H1 (cell line): ENCODE data around the gene TNS1. TPM values are rescaled to one million over a fixed set of nuclear protein-coding genes. Genes with fewer than 3 reads are reported as not detected.

Experiments used
- CTCF ChIA-PET: fragments of 300-600 bp; sonication (Branson Sonifier 250); formaldehyde crosslinking; loops from one replicate; lab custom pipeline; 2021; ENCODE audit not compliant: partially characterized antibody; lab: Charles Lee
- POLR2A ChIA-PET: fragments of 300-600 bp; sonication (Branson Sonifier 250); formaldehyde crosslinking; loops from one replicate; lab custom pipeline; 2021; ENCODE audit warnings: inconsistent platforms; ENCODE audit not compliant: partially characterized antibody; lab: Charles Lee
- DNase-seq, 2 experiments: peaks; one replicate each; pipeline versions ENCODE4 v3.0.0 to v3.0.0-alpha.2; 2010 to 2022; ENCODE audit warnings: low spot score in 2 of 2, low read depth in 1 of 2, mixed read lengths in 1 of 2
- FAIRE-seq: peaks from 2 replicates; lab custom pipeline; 2011; peaks lifted over from hg19 to GRCh38; lab: Jason Lieb, UNC
- H2AFZ ChIP-seq: 2 replicates; pipeline ENCODE4 v1.8.1; 2012; ENCODE audit warnings: low read length, inconsistent platforms
- H2AK5ac ChIP-seq: 2 replicates; pipeline ENCODE4 v1.6.1; 2013; ENCODE audit warnings: low read depth, low read length
- H2BK120ac ChIP-seq: replicated peaks from 2 replicates; pipeline ENCODE3; 2013; ENCODE audit warnings: low read depth, low read length, inconsistent platforms
- H2BK12ac ChIP-seq: 2 replicates; pipeline ENCODE4 v1.6.1; 2013; ENCODE audit warnings: low read depth, low read length
- H2BK15ac ChIP-seq: 2 replicates; pipeline ENCODE4 v1.6.1; 2013; ENCODE audit warnings: low read length
- H2BK20ac ChIP-seq: 2 replicates; pipeline ENCODE4 v1.6.1; 2013; ENCODE audit warnings: low read length
- H2BK5ac ChIP-seq: 2 replicates; pipeline ENCODE4 v1.6.1; 2013; ENCODE audit warnings: low read depth, low read length
- H3K14ac ChIP-seq: 2 replicates; pipeline ENCODE4 v1.6.1; 2013; ENCODE audit warnings: inconsistent platforms; ENCODE audit not compliant: insufficient read length
- H3K18ac ChIP-seq: 2 replicates; pipeline ENCODE4 v1.6.1; 2013; ENCODE audit warnings: low read length; ENCODE audit errors: extremely low read depth
- H3K23ac ChIP-seq: 2 replicates; pipeline ENCODE4 v1.6.1; 2013; ENCODE audit warnings: inconsistent platforms; ENCODE audit not compliant: insufficient read length
- H3K23me2 ChIP-seq: 2 replicates; pipeline ENCODE4 v1.6.1; 2013; ENCODE audit warnings: low read depth, low read length
- H3K27ac ChIP-seq: 2 replicates; pipeline ENCODE4 v1.6.1; 2011; ENCODE audit warnings: low read depth, low read length, inconsistent platforms
- H3K27me3 ChIP-seq, 4 experiments: replicated peaks in 1 of 4; 1 replicate in 1 of 4; 2 replicates in 3 of 4; pipeline versions ENCODE4 v1.6.1 to v1.8.1; 2011 to 2013; ENCODE audit warnings: low read length in 3 of 4, mild to moderate bottlenecking in 3 of 4, inconsistent platforms in 2 of 4, mixed read lengths in 2 of 4, moderate library complexity in 1 of 4; ENCODE audit not compliant: control insufficient read depth in 3 of 4, insufficient read depth in 3 of 4; ENCODE audit errors: extremely low read depth in 1 of 4
- H3K36me3 ChIP-seq, 4 experiments: 2 replicates each; pipeline versions ENCODE4 v1.6.1 to v1.8.1; 2011 to 2013; ENCODE audit warnings: mild to moderate bottlenecking in 4 of 4, low read length in 3 of 4, moderate library complexity in 2 of 4, control low read depth in 1 of 4, inconsistent platforms in 1 of 4; ENCODE audit not compliant: insufficient read depth in 4 of 4, control insufficient read depth in 2 of 4
- H3K4ac ChIP-seq: replicated peaks from 2 replicates; pipeline ENCODE3; 2013; ENCODE audit warnings: low read length, low read depth, mixed read lengths, inconsistent platforms; ENCODE audit not compliant: insufficient read length
- H3K4me1 ChIP-seq, 4 experiments: replicated peaks in 1 of 4; 1 replicate in 1 of 4; 2 replicates in 3 of 4; pipeline versions ENCODE4 v1.6.1 to v1.8.1; 2011 to 2013; ENCODE audit warnings: low read length in 3 of 4, inconsistent platforms in 2 of 4, mixed read lengths in 1 of 4; ENCODE audit not compliant: insufficient read depth in 4 of 4, control insufficient read depth in 3 of 4
- H3K4me2 ChIP-seq, 2 experiments: 2 replicates each; pipeline versions ENCODE4 v1.6.1 to v1.8.1; 2011 to 2013; ENCODE audit warnings: low read depth in 2 of 2, low read length in 2 of 2, control low read depth in 1 of 2, inconsistent platforms in 1 of 2, mild to moderate bottlenecking in 1 of 2; ENCODE audit not compliant: insufficient read depth in 1 of 2
- H3K4me3 ChIP-seq, 4 experiments: fragments of 200-600, 300-600 bp in 1 of 4; sonication (generic), shearing (Covaris generic), sonication (Bioruptor Twin) in 1 of 4; 2 replicates each; pipeline versions ENCODE4 v1.5.1 to v1.8.1; 2011 to 2016; ENCODE audit warnings: low read length in 4 of 4, low read depth in 3 of 4, control low read depth in 2 of 4, inconsistent platforms in 2 of 4, mild to moderate bottlenecking in 2 of 4, mixed read lengths in 1 of 4, moderate library complexity in 1 of 4; ENCODE audit not compliant: insufficient read depth in 2 of 4; ENCODE audit errors: extremely low read depth in 1 of 4
- H3K56ac ChIP-seq: replicated peaks from 2 replicates; pipeline ENCODE3; 2013; ENCODE audit warnings: low read depth, mild to moderate bottlenecking, mixed read lengths, low read length, inconsistent platforms; ENCODE audit not compliant: insufficient read length
- H3K79me1 ChIP-seq: 2 replicates; pipeline ENCODE4 v1.6.1; 2013; ENCODE audit warnings: low read depth, low read length, control low read depth
- H3K79me2 ChIP-seq, 2 experiments: 2 replicates each; pipeline versions ENCODE4 v1.6.1 to v1.8.1; 2012 to 2013; ENCODE audit warnings: low read length in 2 of 2, mild to moderate bottlenecking in 2 of 2, inconsistent platforms in 1 of 2; ENCODE audit not compliant: insufficient read depth in 2 of 2, control insufficient read depth in 1 of 2
- H3K9ac ChIP-seq, 4 experiments: replicated peaks in 1 of 4; 1 replicate in 1 of 4; 2 replicates in 3 of 4; pipeline versions ENCODE4 v1.6.1 to v1.8.1; 2011 to 2013; ENCODE audit warnings: low read depth in 3 of 4, low read length in 3 of 4, control low read depth in 2 of 4, mild to moderate bottlenecking in 2 of 4, moderate library complexity in 2 of 4, inconsistent platforms in 1 of 4; ENCODE audit errors: extremely low read depth in 1 of 4
- H3K9me3 ChIP-seq, 2 experiments: 2 replicates each; pipeline versions ENCODE4 v1.6.1 to v1.8.1; 2012 to 2013; ENCODE audit warnings: mild to moderate bottlenecking in 2 of 2, moderate library complexity in 2 of 2, control low read depth in 1 of 2, inconsistent platforms in 1 of 2, low read depth in 1 of 2, low read length in 1 of 2, mixed read lengths in 1 of 2; ENCODE audit not compliant: insufficient read depth in 2 of 2
- H4K20me1 ChIP-seq, 2 experiments: replicated peaks in 1 of 2; 2 replicates each; pipeline versions ENCODE3 to v1.8.1; 2011 to 2013; ENCODE audit warnings: inconsistent platforms in 2 of 2, low read length in 2 of 2, mild to moderate bottlenecking in 1 of 2; ENCODE audit not compliant: insufficient read depth in 2 of 2, control insufficient read depth in 1 of 2
- H4K5ac ChIP-seq: 2 replicates; pipeline ENCODE4 v1.6.1; 2013; ENCODE audit warnings: low read length, low read depth, mixed read lengths, inconsistent platforms; ENCODE audit not compliant: insufficient read length
- H4K8ac ChIP-seq: 2 replicates; pipeline ENCODE4 v1.8.0; 2013; ENCODE audit warnings: mild to moderate bottlenecking, moderate library complexity, low read length, inconsistent platforms; ENCODE audit not compliant: insufficient read depth; ENCODE audit errors: extremely low read depth
- H4K91ac ChIP-seq: replicated peaks from 2 replicates; pipeline ENCODE3; 2013; ENCODE audit warnings: low read length, mixed read lengths, inconsistent platforms; ENCODE audit not compliant: insufficient read length
- CHD1 ChIP-seq: IDR thresholded peaks from 2 replicates; pipeline ENCODE4 v1.6.1; 2012; ENCODE audit warnings: low read depth, low read length, improper control_type of control experiment
- EP300 ChIP-seq, 2 experiments: IDR thresholded peaks; 1 replicate in 1 of 2; 2 replicates in 1 of 2; pipeline ENCODE4 v1.6.1; 2011 to 2012; ENCODE audit warnings: low read depth in 2 of 2, low read length in 2 of 2, mild to moderate bottlenecking in 2 of 2, borderline replicate concordance in 1 of 2, inconsistent platforms in 1 of 2, moderate library complexity in 1 of 2
- JUN ChIP-seq: IDR thresholded peaks from 2 replicates; pipeline ENCODE4 v1.6.1; 2011; ENCODE audit warnings: low read depth, mild to moderate bottlenecking, improper control_type of control experiment, low read length
- PHF8 ChIP-seq: fragments of 200-600 bp; sonication (generic); conservative IDR thresholded peaks from 2 replicates; pipeline ENCODE4 v1.7.1; 2012; ENCODE audit warnings: low read depth, mild to moderate bottlenecking, inconsistent platforms, low read length, moderate library complexity
- SP1 ChIP-seq: IDR thresholded peaks from 2 replicates; pipeline ENCODE4 v1.6.1; 2011; ENCODE audit warnings: low read depth, low read length
- whole genome bisulfite sequencing, 2 experiments: shearing (Covaris generic) in 1 of 2; methylation state at CpG; one replicate each; pipeline versions ENCODE4 v1.1.6 to v1.1.7; 2013 to 2015; ENCODE audit warnings: low lambda C conversion rate in 2 of 2, mixed read lengths in 2 of 2, inconsistent platforms in 1 of 2, low coverage in 1 of 2, missing lambda C conversion rate in 1 of 2; ENCODE audit not compliant: insufficient replicate concordance in 2 of 2, insufficient coverage in 1 of 2, insufficient read length in 1 of 2; ENCODE audit errors: extremely low coverage in 1 of 2, missing lambda C conversion rate in 1 of 2; 5-methylcytosine and 5-hydroxymethylcytosine counted together
- polyA plus RNA-seq, 7 experiments: library from polyadenylated mRNA; depleted of rRNA in 3 of 7; stranded (reverse) in 5 of 7; unstranded in 2 of 7; fragments of >200 nt in 5 of 7; fragments of 200-250 nt in 2 of 7; gene quantifications; 1 replicate in 5 of 7; 2 replicates in 1 of 7; 4 replicates in 1 of 7; pipeline versions ENCODE4 v1.2.1 to v1.2.3, GENCODE V29; 2011 to 2013; ENCODE audit warnings: missing spikeins in 2 of 7, mixed read lengths in 2 of 7
- total RNA-seq: library from RNA; stranded (reverse); fragmentation: NEBNext Ultra II Directional; extraction: Animal tissue kit (Norgen Biotek cat#: 25700); gene quantifications from 2 replicates; pipeline ENCODE4 v1.2.1, GENCODE V29; 2021

Gene TNS1
- total and polyA plus RNA-seq, 2 of the 8 experiments (the other 6 are each of a cell fraction or from before 2014, with no cell fraction given) = 1.5 to 5.1 TPM

DNA sequence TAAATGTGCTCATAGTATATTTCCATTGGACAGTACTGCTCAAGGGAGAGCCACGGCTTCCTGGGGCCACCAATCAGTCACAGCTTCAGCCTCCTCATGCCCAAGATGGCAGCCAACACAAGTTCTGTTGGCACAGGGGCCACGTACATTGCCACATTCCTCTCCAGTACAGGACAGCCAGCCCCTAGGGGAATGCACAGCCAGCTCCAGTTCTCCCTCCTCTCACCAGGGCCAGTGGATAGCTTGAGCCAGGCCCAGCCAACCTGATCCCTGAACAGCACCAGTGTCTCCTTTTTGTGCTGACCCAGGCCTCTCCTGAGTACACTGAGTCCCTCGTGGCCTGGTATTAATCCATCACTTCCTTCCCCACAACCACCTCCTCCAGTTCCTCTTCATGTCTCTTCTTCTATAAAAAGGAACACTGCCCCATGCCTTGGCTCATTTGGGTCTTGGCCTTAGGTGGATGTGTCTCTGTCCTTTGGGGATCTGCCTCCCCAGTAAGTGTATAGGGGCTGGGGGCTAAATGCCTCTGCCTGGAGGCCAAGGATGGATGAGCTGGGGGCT, 168.7 kb downstream of the TNS1 start:
- Histone ChIP-seq H2BK120ac (no peak overlapping the region), H2AFZ (no peak overlapping the region), H2BK5ac (no peak overlapping the region), H2BK15ac (no peak overlapping the region), H2BK20ac (no peak overlapping the region), H3K79me1 (no peaks in the 10 kb centered on the region), H3K27me3 (no peaks in the 10 kb centered on the region), H4K91ac (no peak overlapping the region), H3K4me3 (no peak overlapping the region), H3K4me2 (no peak overlapping the region), H3K4ac (no peak overlapping the region), H3K79me2 (no peaks in the 10 kb centered on the region), H3K23ac (no peak overlapping the region), H3K14ac (no peak overlapping the region), H3K18ac (no peak overlapping the region)
- 88% methylated on average over 3 of the region's 3 CpGs; no CpG with 5 or more reads in 1 of the 2 experiments for WGBS, 2 experiments
- DNase-seq = no peak
- TF ChIP-seq CHD1 (no peak), JUN (no peak), EP300 (IDR thresholded peaks at IDR 0.05; ENCODE audit: borderline replicate concordance in 1 of 2, low read depth in 2 of 2, low read length in 2 of 2) (no peak), SP1 (no peak), PHF8 (no peak)
- TF ChIP-seq, all 59 proteins: peak for 0
- peaks cover 0 to 9% (median 6%) of the 10 kb centered on the region in 4 experiments; a peak in 5 of 7 replicates for H3K4me1 ChIP-seq
- no peak overlapping the region for H2AK5ac ChIP-seq
- ChIA-PET POLR2A (interaction anchor here (0.9 kb wide), 1 partner anchor 40 kb away, joined by 3 read pairs; no protein-coding TSS in a partner anchor), CTCF (interaction anchor here (0.9 to 3.6 kb wide), 15 partner anchors 9 to 226 kb away, joined by 3 to 25 read pairs (median 3); no protein-coding TSS in a partner anchor)
- no peak overlapping the region for H4K8ac ChIP-seq
- no peak overlapping the region for H4K5ac ChIP-seq
- H4K20me1 ChIP-seq = no peaks in the 10 kb centered on the region
- H3K23me2 ChIP-seq = no peaks in the 10 kb centered on the region; the same call in 1 of the 2 replicates
- H3K56ac ChIP-seq = no peak overlapping the region
- H3K27ac ChIP-seq = no peak overlapping the region
- no peak overlapping the region for H3K9ac ChIP-seq
- no peak for FAIRE-seq
- H2BK12ac ChIP-seq = no peak overlapping the region
- no peaks in the 10 kb centered on the region for H3K9me3 ChIP-seq
- no peaks in the 10 kb centered on the region for H3K36me3 ChIP-seq
